ENCODE data around the gene NCOA5.

NCOA5 gene

DNA sequence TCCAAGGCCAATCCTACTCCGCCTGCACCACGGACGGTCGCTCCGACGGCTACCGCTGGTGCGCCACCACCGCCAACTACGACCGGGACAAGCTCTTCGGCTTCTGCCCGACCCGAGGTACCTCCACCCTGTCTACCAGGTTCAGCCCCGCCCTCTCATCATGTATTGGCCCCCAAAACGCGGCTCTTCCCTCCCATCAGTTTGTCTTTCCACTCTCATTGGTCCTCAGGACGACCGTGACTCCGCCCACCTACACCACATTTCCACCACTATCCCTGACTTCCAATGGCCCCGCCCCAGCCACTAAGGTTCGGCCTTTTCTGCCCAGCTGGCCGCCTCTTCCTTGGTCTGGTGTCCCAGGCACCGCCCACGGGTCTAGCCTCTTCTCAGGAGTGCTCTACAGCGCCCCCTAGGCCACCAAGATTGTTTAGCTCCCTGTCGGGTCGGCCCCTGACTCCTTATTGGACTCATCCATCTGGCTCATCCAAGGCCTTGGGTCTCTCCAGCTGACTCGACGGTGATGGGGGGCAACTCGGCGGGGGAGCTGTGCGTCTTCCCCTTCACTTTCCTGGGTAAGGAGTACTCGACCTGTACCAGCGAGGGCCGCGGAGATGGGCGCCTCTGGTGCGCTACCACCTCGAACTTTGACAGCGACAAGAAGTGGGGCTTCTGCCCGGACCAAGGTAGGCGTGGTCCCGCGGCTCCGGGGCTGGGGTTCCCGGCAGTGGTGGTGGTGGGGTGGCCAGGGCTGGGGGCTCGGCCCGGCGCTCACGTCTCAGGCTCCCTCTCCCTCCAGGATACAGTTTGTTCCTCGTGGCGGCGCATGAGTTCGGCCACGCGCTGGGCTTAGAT lies 77.9 kb downstream of the NCOA5 start:
- no peak for DNase-seq

Data from T1000 (cell line).